Measurements from ENCODE around the gene ALPG. TPM values are rescaled to one million over a fixed set of nuclear protein-coding genes. Genes with fewer than 3 reads are reported as not detected.
"Not testable (repeated sequence)": the region's sequence is repeated elsewhere in the genome, so short reads cannot be mapped to it uniquely, and the experiment has no call there.

The ALPG gene
- total RNA-seq, 1 donor from 2014 or later, result not detected

DNA sequence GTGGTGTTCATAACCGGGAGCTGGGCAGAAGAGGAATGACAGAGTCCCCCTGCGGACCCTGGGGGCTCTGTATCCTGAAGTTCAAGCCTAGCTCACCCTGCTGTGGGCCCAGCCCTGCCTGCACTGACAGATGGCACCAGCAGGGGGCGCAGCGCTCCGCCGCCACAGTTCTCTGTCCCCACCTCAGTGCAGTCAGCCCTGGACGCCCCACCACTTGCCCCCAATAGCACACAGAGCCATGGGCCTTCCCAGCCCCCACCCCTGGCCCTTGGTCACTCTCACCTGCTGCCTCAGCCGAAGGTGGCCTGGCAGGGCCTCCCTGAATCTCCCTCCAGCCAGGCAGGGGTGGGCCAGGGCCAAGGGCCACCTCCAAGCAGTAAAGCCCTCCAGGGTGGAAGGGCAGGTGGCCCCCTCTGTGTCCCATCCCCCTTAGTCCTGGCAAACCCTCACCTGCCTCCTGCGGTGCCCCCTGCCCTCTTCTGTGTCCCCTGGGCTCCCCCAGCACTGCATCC is 39.7 kb downstream of the ALPG start:
- H3K9me3 Mint-ChIP-seq (ENCODE audit: low read depth); H3K27me3 Mint-ChIP-seq (ENCODE audit: low read depth); H3K36me3 Mint-ChIP-seq (ENCODE audit: low read depth); H3K27ac Mint-ChIP-seq (ENCODE audit: unreplicated experiment); H3K4me1 Mint-ChIP-seq (ENCODE audit: low read depth); H3K4me3 Mint-ChIP-seq (ENCODE audit: unreplicated experiment); DNase-seq (ENCODE audit: low spot score): not testable (repeated sequence)
- TF ChIP-seq, protein P1, sequence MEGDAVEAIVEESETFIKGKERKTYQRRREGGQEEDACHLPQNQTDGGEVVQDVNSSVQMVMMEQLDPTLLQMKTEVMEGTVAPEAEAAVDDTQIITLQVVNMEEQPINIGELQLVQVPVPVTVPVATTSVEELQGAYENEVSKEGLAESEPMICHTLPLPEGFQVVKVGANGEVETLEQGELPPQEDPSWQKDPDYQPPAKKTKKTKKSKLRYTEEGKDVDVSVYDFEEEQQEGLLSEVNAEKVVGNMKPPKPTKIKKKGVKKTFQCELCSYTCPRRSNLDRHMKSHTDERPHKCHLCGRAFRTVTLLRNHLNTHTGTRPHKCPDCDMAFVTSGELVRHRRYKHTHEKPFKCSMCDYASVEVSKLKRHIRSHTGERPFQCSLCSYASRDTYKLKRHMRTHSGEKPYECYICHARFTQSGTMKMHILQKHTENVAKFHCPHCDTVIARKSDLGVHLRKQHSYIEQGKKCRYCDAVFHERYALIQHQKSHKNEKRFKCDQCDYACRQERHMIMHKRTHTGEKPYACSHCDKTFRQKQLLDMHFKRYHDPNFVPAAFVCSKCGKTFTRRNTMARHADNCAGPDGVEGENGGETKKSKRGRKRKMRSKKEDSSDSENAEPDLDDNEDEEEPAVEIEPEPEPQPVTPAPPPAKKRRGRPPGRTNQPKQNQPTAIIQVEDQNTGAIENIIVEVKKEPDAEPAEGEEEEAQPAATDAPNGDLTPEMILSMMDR (IDR thresholded peaks at IDR 0.05), result peak; percentile 70

DNA sequence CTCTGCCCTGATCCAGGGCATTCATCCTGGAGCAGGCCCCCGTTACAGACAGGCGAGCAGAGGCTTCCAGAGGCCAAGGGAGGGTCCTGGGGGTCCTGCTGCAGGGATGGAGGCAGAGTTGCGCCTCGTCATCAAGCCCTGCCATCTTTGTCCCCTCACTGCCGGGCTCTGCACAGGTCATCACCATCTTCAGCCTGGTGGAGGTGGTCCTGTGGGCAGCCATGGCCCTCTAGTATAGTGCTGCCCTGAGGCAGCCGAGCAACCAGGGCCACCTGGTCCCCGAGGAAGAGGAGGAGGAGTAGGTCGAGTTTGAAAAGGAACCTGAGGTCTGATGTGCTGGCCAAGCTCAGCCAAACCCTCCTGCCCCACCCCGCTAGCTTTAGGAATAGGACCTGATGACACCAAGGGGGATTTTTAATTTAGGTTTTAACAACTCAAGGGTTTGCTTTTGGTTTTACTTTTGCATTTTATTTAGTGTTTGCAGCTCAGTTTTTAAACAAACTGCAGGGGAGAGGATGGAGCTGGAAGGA is 40.5 kb downstream of the ALPG start:
- H3K9me3 Mint-ChIP-seq (ENCODE audit: low read depth), result no peaks in the 10 kb centered on the region
- H3K27me3 Mint-ChIP-seq (ENCODE audit: low read depth), result peaks cover 5% of the 10 kb centered on the region
- H3K36me3 Mint-ChIP-seq (ENCODE audit: low read depth), result no peaks in the 10 kb centered on the region
- TF ChIP-seq, protein P1 (IDR thresholded peaks at IDR 0.05), result no peak
- no peaks in the 10 kb centered on the region for H3K4me1 Mint-ChIP-seq (ENCODE audit: low read depth)
- H3K4me3 Mint-ChIP-seq (ENCODE audit: unreplicated experiment), result no peak overlapping the region
- no peak overlapping the region for H3K27ac Mint-ChIP-seq (ENCODE audit: unreplicated experiment)
- no peak for DNase-seq (ENCODE audit: low spot score)

DNA sequence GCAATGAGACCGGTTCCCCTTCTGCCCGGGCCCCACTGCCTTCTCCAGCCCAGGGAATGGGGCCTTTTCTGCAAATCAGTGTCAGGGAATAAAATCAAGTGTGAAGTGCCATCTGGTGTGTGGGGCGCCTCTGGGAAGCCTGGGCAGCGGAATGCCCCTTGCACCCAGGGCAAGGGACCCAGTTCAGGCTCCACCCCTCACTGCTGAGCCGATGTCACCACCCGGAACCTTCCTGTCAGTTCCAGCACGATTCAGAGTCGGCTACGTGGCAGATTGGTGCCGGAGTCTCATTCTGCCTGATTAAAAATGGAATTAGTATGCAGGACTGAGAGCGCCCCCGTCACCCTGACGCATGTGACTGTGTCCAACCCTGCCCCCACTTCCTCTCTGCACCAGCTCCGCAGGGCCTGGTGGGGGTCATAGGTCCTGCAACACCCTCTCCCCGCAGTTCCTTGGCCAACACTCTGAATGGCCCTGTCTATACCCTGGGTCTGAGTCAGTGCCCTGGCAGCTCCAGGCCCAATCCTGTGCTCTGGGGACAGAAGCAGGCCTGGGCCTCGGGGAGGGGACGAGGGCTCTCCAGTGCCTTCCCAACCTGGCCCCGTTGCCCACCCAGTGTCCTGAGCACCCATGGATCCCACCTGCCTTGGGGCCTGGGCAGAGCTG is 41.1 kb downstream of the ALPG start:
- H3K4me1 Mint-ChIP-seq (ENCODE audit: low read depth), result no peaks in the 10 kb centered on the region
- peaks cover 9% of the 10 kb centered on the region for H3K27me3 Mint-ChIP-seq (ENCODE audit: low read depth)
- no peak overlapping the region for H3K27ac Mint-ChIP-seq (ENCODE audit: unreplicated experiment)
- H3K36me3 Mint-ChIP-seq (ENCODE audit: low read depth), result no peaks in the 10 kb centered on the region
- no peak overlapping the region for H3K4me3 Mint-ChIP-seq (ENCODE audit: unreplicated experiment)
- no peaks in the 10 kb centered on the region for H3K9me3 Mint-ChIP-seq (ENCODE audit: low read depth)
- DNase-seq (ENCODE audit: low spot score), result no peak
- TF ChIP-seq, protein P1 (IDR thresholded peaks at IDR 0.05), result no peak

DNA sequence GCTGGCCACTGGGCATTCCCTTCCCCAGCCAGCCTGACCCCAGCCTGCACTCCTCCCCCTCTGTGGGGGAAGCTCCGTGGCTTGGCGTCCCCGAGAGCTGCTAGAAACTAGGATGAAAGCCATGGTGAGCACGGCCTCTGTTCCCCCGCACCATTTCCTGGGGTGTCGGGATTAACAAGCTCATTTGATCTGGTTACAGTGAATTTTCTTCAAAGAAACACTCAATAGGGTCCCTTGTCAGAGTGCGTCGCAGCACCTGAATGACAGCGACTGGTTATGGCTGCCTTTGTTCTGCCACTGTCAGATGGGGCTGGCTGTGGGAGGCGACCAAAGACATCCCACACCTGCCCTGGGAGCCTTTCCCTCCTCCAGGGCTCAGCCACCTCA is 41.7 kb downstream of the ALPG start:
- H3K36me3 Mint-ChIP-seq (ENCODE audit: low read depth), result no peaks in the 10 kb centered on the region
- no peaks in the 10 kb centered on the region for H3K4me1 Mint-ChIP-seq (ENCODE audit: low read depth)
- TF ChIP-seq, protein P1 (IDR thresholded peaks at IDR 0.05), result no peak
- H3K27me3 Mint-ChIP-seq (ENCODE audit: low read depth), result peaks cover 11% of the 10 kb centered on the region
- no peak for DNase-seq (ENCODE audit: low spot score)
- no peaks in the 10 kb centered on the region for H3K9me3 Mint-ChIP-seq (ENCODE audit: low read depth)
- no peak overlapping the region for H3K27ac Mint-ChIP-seq (ENCODE audit: unreplicated experiment)
- H3K4me3 Mint-ChIP-seq (ENCODE audit: unreplicated experiment), result no peak overlapping the region

DNA sequence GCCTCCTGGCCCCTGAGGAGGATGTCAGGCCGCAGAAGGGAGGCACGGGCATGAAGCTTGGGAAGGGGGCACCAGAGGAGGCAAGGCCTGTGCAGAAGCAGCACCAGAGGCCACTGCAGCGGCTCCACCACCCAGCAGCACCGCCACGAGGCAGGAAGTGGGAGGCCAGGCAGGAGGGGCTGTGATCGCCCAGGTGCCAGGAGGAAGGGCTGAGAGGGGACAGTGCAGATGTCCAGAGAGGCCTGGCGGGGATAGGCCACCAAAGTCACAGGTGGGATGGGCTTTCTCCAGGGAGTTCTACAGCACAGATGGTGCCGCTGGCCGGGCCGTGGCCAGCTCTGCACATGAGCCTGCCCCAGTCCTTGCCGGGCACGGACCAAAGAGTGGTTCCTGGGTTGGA is 43.3 kb downstream of the ALPG start:
- no peak for DNase-seq (ENCODE audit: low spot score)
- Mint-ChIP-seq H3K9me3 (ENCODE audit: low read depth) (no peaks in the 10 kb centered on the region), H3K27me3 (ENCODE audit: low read depth) (peaks cover 17% of the 10 kb centered on the region), H3K36me3 (ENCODE audit: low read depth) (no peaks in the 10 kb centered on the region), H3K27ac (ENCODE audit: unreplicated experiment) (no peak overlapping the region), H3K4me1 (ENCODE audit: low read depth) (no peaks in the 10 kb centered on the region), H3K4me3 (ENCODE audit: unreplicated experiment) (no peak overlapping the region)
- TF ChIP-seq, protein P1 (IDR thresholded peaks at IDR 0.05), result no peak

DNA sequence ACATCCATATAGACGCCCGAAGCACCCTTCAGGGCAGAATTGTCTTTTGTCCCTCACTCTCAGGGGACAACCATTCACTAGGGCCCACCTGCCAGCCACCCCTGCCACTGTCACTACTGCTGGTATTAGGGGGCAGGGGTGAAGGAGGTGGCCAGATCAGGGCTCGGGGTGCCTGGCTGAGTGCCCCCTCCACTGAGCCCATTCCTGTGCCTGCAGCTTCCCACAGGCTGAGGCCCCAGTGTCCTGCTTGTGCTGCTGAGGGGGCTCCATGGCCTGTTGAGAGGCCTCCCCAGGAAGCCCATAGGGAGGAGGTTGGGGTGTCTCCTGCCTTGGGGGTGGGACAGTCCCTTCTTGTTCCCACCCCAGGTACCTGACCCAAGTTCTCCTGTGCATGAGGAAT is 45.0 kb downstream of the ALPG start:
- H3K9me3 Mint-ChIP-seq (ENCODE audit: low read depth); H3K27ac Mint-ChIP-seq (ENCODE audit: unreplicated experiment); H3K4me3 Mint-ChIP-seq (ENCODE audit: unreplicated experiment); H3K4me1 Mint-ChIP-seq (ENCODE audit: low read depth); DNase-seq (ENCODE audit: low spot score); H3K36me3 Mint-ChIP-seq (ENCODE audit: low read depth): not testable (repeated sequence)
- H3K27me3 Mint-ChIP-seq (ENCODE audit: low read depth), result peaks cover 17% of the 10 kb centered on the region

Data from chondrocyte (in vitro differentiated cells).